Keratinocyte (primary cell): ENCODE data around the gene TNS3.

Experiments
- CTCF ChIP-seq, 3 experiments: IDR thresholded peaks in 1 of 3; conservative IDR thresholded peaks in 1 of 3; optimal IDR thresholded peaks in 1 of 3; 2 replicates in 2 of 3; 3 replicates in 1 of 3; pipeline versions ENCODE3 to v1.5.1; 2011; ENCODE audit warnings: low read length in 3 of 3, mild to moderate bottlenecking in 3 of 3, moderate library complexity in 2 of 3, control low read depth in 1 of 3, inconsistent platforms in 1 of 3; ENCODE audit not compliant: insufficient read depth in 2 of 3; ENCODE audit errors: extremely low read depth in 1 of 3
- EZH2 ChIP-seq: IDR thresholded peaks from one replicate; pipeline ENCODE4 v1.6.1; 2012; ENCODE audit warnings: inconsistent platforms, mild to moderate bottlenecking, low read length, moderate library complexity

- TF ChIP-seq CTCF (optimal IDR thresholded peaks at IDR 0.05 in 1 of 3, IDR thresholded peaks at IDR 0.05 in 1 of 3, conservative IDR thresholded peaks at IDR 0.05 in 1 of 3; ENCODE audit: extremely low read depth in 1 of 3, insufficient read depth in 2 of 3, low read length in 3 of 3), result no peak
- no peak for TF ChIP-seq EZH2
Observed at GRCh38 chr7:47366960-47367359, 215.0 kb downstream of the TNS3 start.
